ENCODE measurements around the gene SLC22A8. TPM values are rescaled to one million over a fixed set of nuclear protein-coding genes. Genes with fewer than 3 reads are reported as not detected.

The SLC22A8 gene
- total RNA-seq, 4 donors from 2014 or later, result not detected

Other genes starting within 250 kb of the SLC22A8 start
- gene TAF6L, start 244.4 kb downstream of the SLC22A8 start, total RNA-seq, result 100 to 1,000 TPM in 1 of 4 donors, 10 to 100 TPM in 3; 18.9 to 234 (median 22.8) TPM
- 100 to 1,000 TPM in 2 of 4 donors, 10 to 100 TPM in 2; 65.9 to 112 (median 89.8) TPM for gene TMEM179B, start 228.4 kb downstream of the SLC22A8 start, total RNA-seq
- 10 to 100 TPM; 10.1 to 42.1 (median 29.6) TPM for gene TMEM223, start 223.8 kb downstream of the SLC22A8 start, total RNA-seq
- 100 to 1,000 TPM in 1 of 4 donors, 10 to 100 TPM in 3; 38.2 to 134 (median 60.0) TPM for gene NXF1, start 210.4 kb downstream of the SLC22A8 start, total RNA-seq
- 10 to 100 TPM; 15.3 to 62.5 (median 30.2) TPM for gene STX5, start 183.8 kb downstream of the SLC22A8 start, total RNA-seq
- not detected for gene TEX54, start 183.0 kb downstream of the SLC22A8 start, total RNA-seq
- gene WDR74, start 176.3 kb downstream of the SLC22A8 start, total RNA-seq, result 10 to 100 TPM; 25.3 to 37.8 (median 27.6) TPM
- gene SLC3A2, start 134.9 kb downstream of the SLC22A8 start, total RNA-seq, result 100 to 1,000 TPM in 3 of 4 donors, 10 to 100 TPM in 1; 32.4 to 163 (median 129) TPM
- gene CHRM1, start 94.5 kb downstream of the SLC22A8 start, total RNA-seq, result under 1 TPM in 2 of 4 donors, not detected in 2; 0.32 to 0.41 TPM
- gene SLC22A6, start 30.9 kb downstream of the SLC22A8 start, total RNA-seq, result not detected
- gene SLC22A24, start 128.4 kb upstream of the SLC22A8 start, total RNA-seq, result not detected
- not detected for gene SLC22A25, start 227.8 kb upstream of the SLC22A8 start, total RNA-seq